ENCODE data around the gene ERF. TPM values are rescaled to one million over a fixed set of nuclear protein-coding genes. Genes with fewer than 3 reads are reported as not detected.

The ERF gene
- total RNA-seq, 2 donors from 2014 or later, result 10.6 to 31.6 TPM

DNA sequence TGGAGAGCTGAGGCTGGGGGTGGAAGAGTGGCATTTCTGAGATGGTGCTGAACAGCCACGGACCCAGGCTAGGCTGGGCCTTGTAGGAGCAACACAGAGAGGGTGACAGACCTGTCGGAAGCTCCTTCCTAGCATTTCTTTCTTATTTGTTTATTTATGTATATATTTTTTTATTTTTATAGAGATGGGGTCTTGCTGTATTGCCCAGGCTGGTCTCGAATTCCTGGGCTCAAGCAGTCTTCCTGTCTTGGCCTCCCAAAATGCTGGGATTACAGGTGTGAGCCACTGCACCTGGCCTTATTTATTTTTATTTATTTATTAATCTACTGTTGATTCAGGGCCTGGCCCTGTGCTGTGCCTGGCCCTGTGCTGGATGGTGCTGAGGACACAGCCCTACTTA lies 20.6 kb upstream of the ERF start:
- TF ChIP-seq, protein P1, sequence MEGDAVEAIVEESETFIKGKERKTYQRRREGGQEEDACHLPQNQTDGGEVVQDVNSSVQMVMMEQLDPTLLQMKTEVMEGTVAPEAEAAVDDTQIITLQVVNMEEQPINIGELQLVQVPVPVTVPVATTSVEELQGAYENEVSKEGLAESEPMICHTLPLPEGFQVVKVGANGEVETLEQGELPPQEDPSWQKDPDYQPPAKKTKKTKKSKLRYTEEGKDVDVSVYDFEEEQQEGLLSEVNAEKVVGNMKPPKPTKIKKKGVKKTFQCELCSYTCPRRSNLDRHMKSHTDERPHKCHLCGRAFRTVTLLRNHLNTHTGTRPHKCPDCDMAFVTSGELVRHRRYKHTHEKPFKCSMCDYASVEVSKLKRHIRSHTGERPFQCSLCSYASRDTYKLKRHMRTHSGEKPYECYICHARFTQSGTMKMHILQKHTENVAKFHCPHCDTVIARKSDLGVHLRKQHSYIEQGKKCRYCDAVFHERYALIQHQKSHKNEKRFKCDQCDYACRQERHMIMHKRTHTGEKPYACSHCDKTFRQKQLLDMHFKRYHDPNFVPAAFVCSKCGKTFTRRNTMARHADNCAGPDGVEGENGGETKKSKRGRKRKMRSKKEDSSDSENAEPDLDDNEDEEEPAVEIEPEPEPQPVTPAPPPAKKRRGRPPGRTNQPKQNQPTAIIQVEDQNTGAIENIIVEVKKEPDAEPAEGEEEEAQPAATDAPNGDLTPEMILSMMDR (IDR thresholded peaks at IDR 0.05), result no peak
- no peak for TF ChIP-seq POLR2A (IDR thresholded peaks at IDR 0.05)
- intact Hi-C loops (cut with DNase I), result no loop called here
- DNase-seq (no peak), ATAC-seq (no peak)
- H3K4me3 ChIP-seq, result no peak overlapping the region
- no peaks in the 10 kb centered on the region for H3K9me3 ChIP-seq
- peaks cover 76% of the 10 kb centered on the region for H3K4me1 ChIP-seq
- WGBS, 2 donors, result 88 to 90% methylated on average over 3 of the region's 3 CpGs
- H3K36me3 ChIP-seq (replicated peaks in 1 of 2; ENCODE audit: insufficient read depth in 1 of 2, low read depth in 2 of 2), result no peaks in the 10 kb centered on the region
- no peaks in the 10 kb centered on the region for H3K27me3 ChIP-seq
- H3K27ac ChIP-seq, result no peak overlapping the region

DNA sequence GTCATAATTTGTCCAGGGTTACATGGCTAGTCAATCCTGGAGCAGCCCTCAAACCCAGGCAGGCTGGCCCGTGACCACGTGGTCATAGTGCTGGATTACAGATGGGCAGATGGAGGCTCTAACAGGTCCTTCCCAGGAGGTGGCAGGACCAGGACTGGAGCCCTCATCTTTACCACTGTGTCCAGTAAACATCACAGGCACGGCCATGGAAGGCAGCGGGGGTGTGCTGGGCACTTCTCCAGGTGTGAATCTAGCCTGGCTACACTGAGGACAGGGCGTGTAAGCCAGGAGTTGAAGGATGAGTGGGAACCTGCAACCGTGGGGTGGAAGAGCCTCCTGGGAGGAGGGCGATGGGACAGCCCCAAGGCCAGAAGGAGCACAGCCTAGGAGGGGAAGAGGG lies 20.2 kb upstream of the ERF start:
- no peaks in the 10 kb centered on the region for H3K36me3 ChIP-seq (replicated peaks in 1 of 2; ENCODE audit: insufficient read depth in 1 of 2, low read depth in 2 of 2)
- no peak for TF ChIP-seq POLR2A (IDR thresholded peaks at IDR 0.05)
- TF ChIP-seq, protein P1 (IDR thresholded peaks at IDR 0.05), result no peak
- no peak overlapping the region for H3K27ac ChIP-seq
- H3K9me3 ChIP-seq, result no peaks in the 10 kb centered on the region
- H3K27me3 ChIP-seq, result no peaks in the 10 kb centered on the region
- peaks cover 77% of the 10 kb centered on the region for H3K4me1 ChIP-seq
- H3K4me3 ChIP-seq, result no peak overlapping the region
- WGBS, 2 donors, result 62 to 63% methylated on average over 7 of the region's 7 CpGs
- DNase-seq (no peak), ATAC-seq (no peak)
- intact Hi-C loops (cut with DNase I), result no loop called here

DNA sequence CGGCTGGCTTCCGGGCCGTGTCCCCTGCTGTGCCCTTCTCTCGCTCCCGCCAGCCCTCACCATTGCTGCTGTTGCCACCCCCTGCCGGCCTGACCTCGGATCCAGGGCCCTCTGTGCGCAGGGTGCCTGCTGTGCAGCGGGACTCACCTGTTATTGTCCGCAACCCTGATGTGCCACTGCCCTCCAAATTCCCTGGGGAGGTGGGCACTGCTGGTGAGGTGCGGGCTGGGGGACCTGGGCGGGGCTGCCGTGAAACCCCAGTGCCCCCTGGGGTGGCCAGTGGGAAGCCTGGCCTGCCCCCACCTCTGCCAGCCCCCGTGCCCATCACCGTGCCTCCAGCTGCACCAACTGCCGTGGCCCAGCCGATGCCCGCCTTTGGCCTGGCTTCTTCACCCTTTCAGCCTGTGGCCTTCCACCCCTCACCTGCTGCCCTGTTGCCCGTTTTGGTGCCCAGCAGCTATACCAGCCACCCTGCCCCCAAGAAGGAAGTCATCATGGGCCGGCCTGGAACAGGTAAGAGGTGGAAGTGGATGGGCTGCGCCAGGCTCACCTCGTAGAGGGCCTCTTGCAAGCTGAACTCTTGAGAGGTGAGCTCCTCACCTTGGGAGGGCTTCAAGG lies 19.2 kb upstream of the ERF start:
- ATAC-seq (no peak), DNase-seq (no peak)
- intact Hi-C loops (cut with DNase I), result no loop called here
- no peaks in the 10 kb centered on the region for H3K27me3 ChIP-seq
- H3K4me1 ChIP-seq, result peaks cover 77% of the 10 kb centered on the region
- TF ChIP-seq, protein P1 (IDR thresholded peaks at IDR 0.05), result no peak
- TF ChIP-seq POLR2A (IDR thresholded peaks at IDR 0.05), result no peak
- no peaks in the 10 kb centered on the region for H3K9me3 ChIP-seq
- 91 to 94% methylated on average over 19 of the region's 22 CpGs for WGBS, 2 donors
- H3K4me3 ChIP-seq, result no peak overlapping the region
- no peaks in the 10 kb centered on the region for H3K36me3 ChIP-seq (replicated peaks in 1 of 2; ENCODE audit: insufficient read depth in 1 of 2, low read depth in 2 of 2)
- H3K27ac ChIP-seq, result no peak overlapping the region

DNA sequence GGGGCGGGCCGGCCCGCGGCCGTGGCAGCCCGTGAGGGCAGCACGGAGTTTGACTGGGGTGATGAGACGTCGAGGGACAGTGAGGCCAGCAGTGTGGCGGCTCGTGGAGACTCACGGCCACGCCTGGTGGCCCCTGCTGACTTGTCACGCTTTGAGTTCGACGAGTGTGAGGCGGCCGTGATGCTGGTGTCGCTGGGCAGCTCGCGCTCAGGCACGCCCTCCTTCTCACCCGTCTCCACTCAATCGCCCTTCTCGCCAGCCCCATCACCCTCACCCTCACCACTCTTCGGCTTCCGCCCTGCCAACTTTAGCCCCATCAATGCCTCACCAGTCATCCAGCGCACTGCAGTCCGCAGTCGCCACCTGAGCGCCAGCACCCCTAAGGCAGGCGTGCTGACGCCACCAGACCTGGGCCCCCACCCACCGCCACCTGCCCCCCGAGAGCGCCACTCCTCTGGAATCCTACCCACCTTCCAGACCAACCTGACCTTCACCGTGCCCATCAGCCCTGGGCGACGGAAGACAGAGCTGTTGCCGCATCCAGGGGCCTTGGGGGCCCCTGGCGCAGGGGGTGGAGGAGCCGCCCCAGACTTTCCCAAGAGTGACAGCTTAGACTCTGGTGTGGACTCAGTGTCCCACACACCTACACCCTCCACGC lies 18.6 kb upstream of the ERF start:
- H3K4me3 ChIP-seq, result no peak overlapping the region
- 94 to 96% methylated on average over 37 to 43 of the region's 43 CpGs for WGBS, 2 donors
- TF ChIP-seq, protein P1 (IDR thresholded peaks at IDR 0.05), result no peak
- no peak for TF ChIP-seq POLR2A (IDR thresholded peaks at IDR 0.05)
- peaks cover 70% of the 10 kb centered on the region for H3K4me1 ChIP-seq
- ATAC-seq, result no peak
- no peak for DNase-seq
- no peaks in the 10 kb centered on the region for H3K27me3 ChIP-seq
- intact Hi-C loops (cut with DNase I), result no loop called here
- no peaks in the 10 kb centered on the region for H3K9me3 ChIP-seq
- H3K27ac ChIP-seq, result no peak overlapping the region
- no peaks in the 10 kb centered on the region for H3K36me3 ChIP-seq (replicated peaks in 1 of 2; ENCODE audit: insufficient read depth in 1 of 2, low read depth in 2 of 2)

DNA sequence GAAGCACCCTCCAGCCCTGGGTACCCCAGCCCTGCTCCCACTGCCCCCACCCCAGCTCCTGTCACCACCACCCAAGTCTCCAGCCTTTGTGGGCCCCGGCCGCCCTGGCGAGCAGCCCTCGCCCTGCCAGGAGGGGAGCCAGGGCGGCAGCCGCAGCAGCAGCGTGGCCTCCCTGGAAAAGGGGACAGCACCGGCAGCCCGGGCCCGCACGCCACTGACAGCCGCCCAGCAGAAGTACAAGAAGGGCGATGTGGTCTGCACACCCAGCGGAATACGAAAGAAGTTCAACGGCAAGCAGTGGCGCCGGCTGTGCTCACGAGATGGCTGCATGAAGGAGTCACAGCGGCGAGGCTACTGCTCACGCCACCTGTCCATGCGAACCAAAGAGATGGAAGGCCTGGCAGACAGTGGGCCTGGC lies 18.1 kb upstream of the ERF start:
- Histone ChIP-seq H3K9me3 (no peaks in the 10 kb centered on the region), H3K4me1 (peaks cover 65% of the 10 kb centered on the region), H3K4me3 (no peak overlapping the region), H3K27me3 (no peaks in the 10 kb centered on the region), H3K36me3 (replicated peaks in 1 of 2; ENCODE audit: insufficient read depth in 1 of 2, low read depth in 2 of 2) (no peaks in the 10 kb centered on the region), H3K27ac (no peak overlapping the region)
- no peak for DNase-seq
- TF ChIP-seq POLR2A (IDR thresholded peaks at IDR 0.05), result no peak
- TF ChIP-seq, protein P1 (IDR thresholded peaks at IDR 0.05), result no peak
- WGBS, 2 donors, result 94 to 99% methylated on average over 10 to 17 of the region's 23 CpGs
- intact Hi-C loops (cut with DNase I), result no loop called here
- ATAC-seq, result no peak
